ENCODE measurements around the gene TMEM238.
A peak's percentile ranks its signal among the peaks of the same experiment; 100 is the strongest.
"Not testable (repeated sequence)": the region's sequence is repeated elsewhere in the genome, so short reads cannot be mapped to it uniquely, and the experiment has no call there.

TMEM238 gene, protein sequence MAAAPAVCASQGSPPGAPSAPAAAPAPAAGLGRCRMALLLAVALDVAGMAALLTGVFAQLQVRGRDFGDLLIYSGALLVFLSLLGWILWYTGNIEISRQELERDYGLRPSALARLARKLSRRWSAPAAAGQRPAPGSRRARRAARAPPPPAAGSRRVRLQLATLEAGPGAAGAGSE

DNA sequence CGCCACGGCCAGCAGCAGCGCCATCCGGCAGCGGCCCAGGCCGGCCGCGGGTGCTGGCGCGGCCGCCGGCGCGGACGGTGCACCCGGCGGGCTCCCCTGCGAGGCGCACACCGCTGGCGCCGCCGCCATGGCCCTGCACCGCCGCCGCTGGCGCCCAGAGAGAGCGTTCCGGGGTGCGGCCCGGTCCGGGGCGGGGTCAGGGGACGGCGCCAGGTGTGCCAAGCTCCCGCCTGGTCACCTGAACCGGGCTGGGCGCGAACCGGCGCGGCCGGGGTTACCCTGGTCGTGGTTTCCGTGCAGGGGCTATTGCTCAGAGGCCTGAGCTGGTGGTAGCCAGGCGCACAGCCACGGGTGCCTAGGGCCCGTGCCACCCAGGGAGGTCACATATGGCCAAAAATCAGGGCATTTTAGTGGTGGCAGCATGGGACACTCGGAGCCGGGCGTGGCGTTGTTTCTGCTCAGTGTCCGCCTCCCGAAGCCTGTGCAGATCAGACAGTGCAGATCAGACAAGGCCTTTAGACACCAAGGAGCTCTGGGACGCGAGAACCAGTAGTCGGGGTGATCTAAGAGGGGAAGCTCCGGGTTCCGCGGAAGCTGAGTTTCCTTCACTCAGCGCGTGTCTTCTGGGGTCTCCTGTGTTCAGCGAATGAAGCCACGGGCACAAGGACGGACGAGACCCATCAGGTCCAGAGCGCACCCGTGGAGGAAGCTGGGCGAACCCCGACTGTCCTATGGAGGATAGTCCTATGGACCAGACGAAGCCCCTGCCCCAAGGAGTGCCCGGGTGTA, at the start of gene TMEM238:
TSS of gene TMEM238 (minus strand) at position 162 of the 789 bp plus-strand sequence. CDS start at position 129, 33 bp downstream.
- peak; percentile 23 for DNase-seq (ENCODE audit: low spot score)

DNA sequence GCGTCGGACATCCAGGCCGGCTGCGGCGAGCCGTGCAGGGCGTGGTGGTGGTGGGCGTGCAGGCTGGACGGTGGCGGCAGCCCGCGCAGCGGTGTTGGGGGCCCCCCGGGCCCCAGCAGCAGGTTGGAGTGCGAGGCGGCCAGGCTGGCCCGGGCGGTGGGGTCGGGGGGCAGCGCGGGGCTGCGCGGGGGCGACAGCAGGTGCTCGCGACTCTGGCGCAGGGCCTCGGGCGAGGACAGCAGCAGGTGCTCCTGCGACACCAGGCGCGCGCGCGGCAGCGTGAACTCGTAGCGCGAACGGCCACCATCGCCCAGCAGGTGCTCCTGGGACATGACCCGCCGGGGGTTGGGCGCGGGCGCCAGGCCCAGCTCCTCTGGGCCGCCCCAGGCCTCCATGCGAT, 49.2 kb upstream of the TMEM238 start:
- no peak for DNase-seq (ENCODE audit: low spot score)

DNA sequence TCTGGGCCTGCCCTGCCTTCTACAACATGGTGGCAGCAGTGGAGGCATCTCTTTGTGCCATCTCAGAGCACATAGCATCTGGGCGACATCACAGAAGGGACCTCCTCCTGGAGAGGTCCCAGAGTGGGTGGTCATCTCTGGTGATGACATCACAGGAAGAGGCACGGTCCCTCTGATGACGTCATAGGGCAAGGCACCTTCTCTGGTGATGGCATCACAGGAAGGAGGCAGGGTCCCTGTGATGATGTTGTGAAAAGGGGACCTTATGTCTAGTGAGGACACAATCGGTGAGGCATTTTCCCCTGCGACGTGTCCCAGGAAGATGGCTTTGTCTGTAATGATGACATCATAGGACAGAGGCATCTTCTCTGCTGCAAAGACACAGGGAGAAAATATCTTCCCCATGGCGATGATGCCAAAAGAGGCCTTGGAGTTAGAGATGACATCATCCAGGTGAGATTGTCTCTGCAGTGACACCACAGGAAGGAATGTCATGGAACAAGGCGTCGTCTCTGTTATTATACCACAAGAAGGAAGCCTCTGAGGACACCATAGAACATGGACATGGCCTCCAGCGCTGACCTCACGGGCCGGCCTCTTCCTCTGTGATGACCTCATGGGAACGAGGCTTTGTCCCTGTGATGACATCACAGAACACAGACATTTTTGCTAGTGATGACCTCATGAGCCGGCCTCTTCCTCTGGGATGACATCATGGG, 48.3 kb upstream of the TMEM238 start:
- DNase-seq (ENCODE audit: low spot score) = no peak

DNA sequence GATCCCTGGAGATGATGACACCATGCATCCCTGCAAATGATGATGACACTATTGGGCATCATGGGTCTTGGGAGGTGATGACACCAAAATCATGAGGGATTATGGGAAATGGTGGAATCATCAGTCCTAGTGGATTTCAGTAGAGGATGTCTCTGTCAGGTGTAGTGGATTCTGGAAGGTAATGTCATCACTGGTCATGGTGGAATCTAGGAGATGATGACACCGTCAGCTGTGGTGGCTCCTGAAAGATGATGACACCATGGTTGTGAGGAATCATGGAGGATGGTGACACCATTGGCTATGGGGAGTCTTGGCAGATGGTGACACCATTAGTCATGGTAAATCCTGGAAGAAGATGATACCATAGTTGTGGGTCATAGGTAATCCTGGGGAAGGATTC, 47.1 kb upstream of the TMEM238 start:
- no peak for DNase-seq (ENCODE audit: low spot score)

DNA sequence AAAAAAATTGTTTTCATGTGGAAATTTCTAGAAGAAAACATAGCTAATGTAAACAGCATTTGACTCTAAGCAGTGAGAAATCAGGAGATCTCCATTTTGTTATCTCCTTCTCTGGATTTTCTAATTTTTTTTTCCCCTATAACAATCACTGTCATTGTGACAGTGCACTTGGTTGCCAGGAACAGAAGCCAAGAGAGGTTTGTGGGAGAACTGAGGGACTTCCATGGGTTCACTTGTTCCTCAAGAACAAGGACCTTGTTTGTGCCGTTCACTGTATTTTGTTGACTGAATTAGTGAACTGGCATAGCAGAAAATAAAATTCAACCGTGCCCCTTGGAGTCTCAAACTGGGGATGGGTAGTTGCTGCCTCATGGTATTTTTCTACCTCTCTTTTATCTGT, 42.0 kb upstream of the TMEM238 start:
- DNase-seq (ENCODE audit: low spot score) = no peak

DNA sequence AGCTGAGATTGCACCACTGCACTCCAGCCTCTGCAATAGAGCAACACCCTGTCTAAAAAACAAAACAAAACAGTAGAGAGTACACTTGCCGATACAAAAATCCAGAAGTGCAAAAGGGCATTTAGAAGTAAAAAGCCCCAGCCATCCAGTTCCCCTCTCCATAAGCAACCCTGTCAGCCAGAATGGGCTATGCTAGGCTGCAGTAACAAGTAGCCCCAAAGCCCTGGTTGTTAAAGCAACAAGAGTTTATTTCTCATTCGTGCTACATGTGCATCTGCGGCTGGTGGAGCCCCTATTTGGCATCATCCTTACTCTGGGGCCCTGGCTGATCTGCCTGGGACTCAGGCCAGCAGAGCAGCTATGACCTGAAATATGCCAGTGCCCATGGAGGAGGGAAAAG, 40.4 kb upstream of the TMEM238 start:
- DNase-seq (ENCODE audit: low spot score) = no peak

DNA sequence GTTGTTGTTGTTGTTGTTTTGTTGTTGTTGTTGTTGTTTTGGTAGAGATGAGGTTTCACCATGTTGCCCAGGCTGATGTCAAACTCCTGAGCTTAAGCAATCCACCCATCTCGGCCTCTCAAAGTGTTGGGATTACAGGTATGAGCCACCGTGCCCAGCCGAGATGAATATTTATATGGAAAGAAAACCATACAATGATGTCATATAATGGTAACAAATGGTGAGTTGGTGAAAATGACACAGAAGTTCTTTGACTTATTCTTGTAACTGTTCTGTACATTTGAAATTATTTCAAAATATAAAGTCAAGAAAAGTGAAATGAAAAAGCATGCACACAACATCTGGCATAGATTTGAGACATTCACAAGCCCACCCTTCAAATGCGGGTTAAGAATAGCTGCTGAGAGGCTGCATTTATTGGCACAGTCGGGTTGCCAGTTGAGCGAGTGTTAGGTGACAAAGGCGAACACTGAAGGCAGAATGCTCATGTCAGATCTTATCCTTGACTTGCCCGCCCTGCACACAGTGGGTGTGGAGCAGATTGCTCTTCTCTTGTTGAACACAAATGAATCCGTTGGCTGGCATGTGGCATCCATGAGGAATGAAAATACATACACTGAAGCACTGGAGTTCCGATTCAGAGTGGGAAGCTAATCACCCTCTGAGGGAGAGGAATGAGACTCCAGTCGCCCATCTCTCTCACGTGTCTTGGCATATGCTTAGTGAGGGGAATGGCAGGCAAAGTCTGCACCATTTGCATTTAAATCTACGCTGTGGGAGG, 39.3 kb upstream of the TMEM238 start:
- DNase-seq (ENCODE audit: low spot score) = no peak

DNA sequence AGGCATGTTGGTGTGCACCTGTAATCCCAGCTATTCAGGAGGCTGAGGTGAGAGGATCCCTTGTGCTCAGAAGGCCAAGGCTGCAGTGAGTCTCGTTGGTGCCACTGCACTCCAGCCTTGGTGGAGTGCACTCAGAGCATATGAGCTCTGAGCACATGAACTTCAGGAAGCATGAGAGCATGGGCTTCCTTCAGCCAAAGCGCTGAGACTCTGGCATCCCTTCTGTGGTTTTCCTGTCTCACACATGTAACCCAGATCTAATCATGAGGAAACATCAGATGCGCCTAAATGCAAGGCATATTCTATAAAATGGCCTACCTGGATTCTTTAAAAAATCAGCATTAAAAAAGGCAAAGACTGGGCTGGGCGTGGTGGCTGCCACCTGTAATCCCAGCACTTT, 37.2 kb upstream of the TMEM238 start:
- DNase-seq (ENCODE audit: low spot score) = peak; percentile 60

DNA sequence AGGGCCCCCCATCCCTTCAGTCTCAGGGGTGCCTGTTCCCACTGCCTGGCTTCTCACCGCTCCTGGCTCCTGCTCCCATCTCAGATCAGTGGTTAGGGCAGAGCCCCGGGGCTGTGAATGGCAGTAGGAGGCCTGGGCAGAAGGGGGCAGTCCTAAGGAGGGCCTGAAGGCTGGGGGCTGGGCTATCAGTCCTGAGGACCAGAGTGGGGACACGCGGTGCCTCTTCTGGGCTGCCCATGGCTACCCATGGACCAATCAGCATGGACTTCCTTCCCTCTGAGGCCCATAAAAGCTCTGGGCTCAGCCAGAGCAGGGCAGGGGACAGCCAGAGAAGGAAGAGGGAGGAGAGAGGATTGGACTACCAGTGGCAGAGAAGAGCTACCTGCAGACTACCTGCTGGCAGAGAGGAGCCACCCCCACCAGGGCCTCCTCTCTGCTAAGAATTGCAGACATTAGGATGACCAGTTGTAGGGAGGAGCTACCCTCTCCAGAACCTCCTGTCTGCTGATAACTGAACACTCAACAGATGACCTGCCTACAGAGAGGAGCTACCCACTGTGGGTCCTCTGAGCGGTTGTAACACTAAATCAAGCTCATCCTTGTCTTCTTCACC, 35.6 kb upstream of the TMEM238 start:
- DNase-seq (ENCODE audit: low spot score) = no peak

DNA sequence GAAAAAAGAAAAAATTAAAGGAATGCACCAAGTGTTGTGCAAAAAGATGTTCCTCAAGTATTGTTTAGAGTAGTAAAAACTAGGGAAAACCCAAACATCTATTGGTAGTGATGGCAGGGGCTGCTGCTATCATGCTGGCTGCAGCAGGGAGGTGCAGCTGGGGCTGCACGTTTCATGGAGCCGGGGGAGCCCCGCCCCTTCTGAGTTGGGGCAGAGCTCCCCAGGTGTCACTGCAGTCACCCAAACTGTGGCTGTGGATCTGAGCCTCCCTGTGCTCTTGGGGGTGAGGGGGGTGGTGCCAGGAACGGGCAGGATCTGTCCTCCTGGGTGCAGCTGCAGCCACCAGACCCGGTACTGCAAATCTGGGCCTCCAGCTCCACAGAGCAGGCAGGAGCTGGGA, 35.0 kb upstream of the TMEM238 start:
- no peak for DNase-seq (ENCODE audit: low spot score)

DNA sequence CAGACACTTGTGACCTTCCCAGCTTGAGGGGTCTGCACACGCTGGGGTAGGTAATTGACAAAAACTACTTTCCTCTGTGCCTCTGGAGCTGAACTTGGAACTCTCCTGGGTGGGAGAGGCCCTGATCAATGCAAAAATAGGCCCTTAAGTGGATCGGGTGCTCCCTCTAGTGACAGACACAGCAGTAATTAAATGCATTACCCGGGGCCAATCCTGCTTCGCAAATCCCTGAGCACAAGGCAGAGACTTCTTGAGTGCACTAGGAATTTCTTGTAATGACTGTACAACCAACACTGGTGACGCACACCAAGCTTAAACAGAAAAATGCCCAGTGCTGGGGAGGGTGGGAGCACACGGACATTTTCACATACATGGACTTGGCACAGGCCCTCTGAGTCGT, 34.1 kb upstream of the TMEM238 start:
- peak; percentile 60 for DNase-seq (ENCODE audit: low spot score)

DNA sequence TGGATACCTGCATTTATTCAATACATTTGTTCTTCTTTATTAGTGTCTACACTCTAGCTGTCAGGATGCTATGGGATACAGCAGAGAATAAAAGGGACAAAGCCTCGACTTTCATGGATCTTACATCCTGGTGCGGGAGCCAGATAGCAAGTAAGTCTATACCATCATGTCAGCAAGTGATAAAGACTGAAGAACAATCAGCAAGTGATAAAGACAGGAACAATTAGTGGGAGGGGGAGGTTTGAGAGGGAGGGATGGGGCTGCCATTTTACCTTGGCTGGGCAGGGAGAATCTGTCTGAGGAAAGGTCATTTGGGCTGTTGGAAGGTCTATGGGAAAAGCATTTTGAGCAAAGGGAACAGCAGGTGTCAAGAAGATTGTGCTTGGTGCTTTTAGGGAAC, 26.1 kb upstream of the TMEM238 start:
- no peak for DNase-seq (ENCODE audit: low spot score)

DNA sequence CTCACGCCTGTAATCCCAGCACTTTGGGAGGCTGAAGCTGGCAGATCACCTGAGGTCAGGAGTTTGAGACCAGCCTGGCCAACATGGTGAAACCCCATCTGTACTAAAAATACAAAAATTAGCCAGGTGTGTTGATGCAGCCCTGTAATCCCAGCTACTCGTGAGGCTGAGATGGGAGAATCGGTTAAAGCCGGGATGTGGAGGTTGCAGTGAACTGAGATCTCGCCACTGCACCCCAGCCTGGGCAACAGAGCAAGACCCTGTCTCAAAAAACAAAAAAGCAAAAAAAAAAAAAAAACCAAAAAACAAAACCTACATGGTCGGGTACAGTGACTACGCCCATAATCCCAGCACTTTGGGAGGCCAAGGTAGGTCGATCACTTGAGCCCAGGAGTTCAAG, 25.1 kb upstream of the TMEM238 start:
- not testable (repeated sequence) for DNase-seq (ENCODE audit: low spot score)

DNA sequence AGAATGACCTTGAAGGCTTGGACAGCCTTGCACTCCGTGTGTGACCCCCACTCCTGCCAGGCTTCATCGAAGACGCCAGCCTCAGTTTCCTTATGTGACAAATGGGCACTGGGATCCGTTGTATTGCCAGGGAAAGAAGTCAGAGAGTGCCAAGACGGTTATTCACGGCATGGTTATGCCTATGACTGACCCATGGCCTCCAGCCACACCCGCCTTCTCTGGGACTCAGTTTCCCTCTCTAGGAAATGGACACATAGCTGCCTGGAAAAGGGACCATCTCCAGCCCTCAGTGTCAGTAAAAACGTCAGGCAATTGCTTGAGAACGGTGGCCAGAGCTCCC, 24.4 kb upstream of the TMEM238 start:
- DNase-seq (ENCODE audit: low spot score) = no peak

DNA sequence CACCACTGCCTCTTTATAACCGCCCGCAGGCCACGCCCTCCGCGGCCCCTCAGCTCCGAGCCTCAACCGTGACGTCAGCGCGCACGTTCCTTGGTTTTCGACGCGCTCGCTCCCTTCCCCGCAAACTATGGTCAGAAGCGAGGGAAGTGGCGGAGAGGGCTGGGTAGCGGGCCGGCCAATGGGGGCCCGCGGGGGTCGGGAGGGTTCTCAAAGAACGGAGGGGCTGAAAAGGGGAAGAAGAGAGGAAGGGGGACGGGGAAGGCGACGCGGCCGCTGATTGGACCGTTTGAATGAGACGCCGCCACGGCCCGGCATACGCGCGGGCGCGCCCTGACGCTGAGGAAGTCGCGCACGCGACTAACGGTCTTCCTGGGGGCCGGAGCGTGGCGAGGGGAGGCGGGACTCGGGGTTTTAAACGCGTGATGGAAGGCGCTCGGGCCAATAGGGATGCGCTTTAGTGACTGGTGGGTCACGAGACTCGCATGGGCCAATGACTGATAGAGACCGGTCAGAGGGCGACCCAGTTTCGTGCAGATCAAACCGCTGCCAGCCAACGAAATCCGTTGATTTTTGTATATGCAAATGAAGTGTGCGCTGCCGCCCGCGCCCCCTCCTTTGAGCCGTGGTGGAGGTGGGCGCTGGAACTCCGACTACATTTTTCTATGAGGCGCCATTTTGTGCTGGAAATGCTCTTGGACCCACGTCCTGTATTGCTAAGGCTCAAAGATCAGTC, 23.9 kb upstream of the TMEM238 start:
- peak; percentile 98 for DNase-seq (ENCODE audit: low spot score)

DNA sequence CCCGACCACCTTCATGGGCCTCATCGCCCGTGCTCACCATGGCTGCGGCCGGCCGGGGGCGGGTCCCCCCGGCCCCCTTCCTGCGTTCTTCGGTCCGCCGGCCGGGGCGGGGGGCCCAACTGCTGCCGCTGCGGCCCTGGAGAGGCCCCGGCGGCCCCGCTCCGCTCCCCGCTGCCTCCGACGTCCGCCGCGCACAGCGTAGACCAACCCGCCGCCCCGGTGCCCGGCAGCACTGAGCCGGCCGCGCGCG, 23.4 kb upstream of the TMEM238 start, which contains the start of gene UBE2S:
TSS of gene UBE2S (minus strand) at position 239 of the 250 bp plus-strand sequence. CDS start at position 40, 199 bp downstream.
- DNase-seq (ENCODE audit: low spot score) = not testable (repeated sequence)

DNA sequence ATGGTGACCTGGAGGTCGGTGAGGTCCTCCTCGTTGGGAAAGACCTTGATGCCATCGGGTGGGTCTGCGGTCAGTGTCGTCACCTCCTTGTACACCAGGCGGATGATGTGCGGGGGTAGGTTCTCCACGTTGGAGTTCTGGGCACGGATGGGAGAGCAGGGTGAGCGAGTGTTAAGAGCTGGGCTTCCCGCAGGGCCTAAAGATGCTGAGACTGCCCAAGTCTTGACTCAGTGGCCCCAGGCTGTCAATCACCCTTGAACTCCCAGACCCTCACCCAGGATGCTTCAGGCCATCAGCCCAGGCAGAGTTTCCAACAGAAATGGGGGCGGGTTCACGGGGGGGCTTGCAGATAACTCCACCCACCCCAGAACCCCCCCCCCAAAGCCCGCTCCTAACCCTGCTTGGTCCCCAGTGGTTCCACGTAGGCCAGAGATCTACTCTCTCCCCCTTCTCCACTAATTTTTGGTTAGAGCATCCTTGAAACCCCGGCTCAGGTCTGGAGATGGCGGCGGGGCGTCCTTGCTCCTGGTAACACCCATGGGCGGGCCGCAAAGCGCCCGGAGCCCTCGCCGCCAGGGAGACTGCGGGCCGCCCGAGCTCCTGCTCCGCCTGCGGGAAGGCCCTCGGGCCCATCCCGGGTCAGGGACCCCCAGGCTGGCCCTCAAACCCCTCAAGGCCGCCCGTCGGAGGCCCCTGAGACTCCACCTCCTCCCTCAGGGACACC, 22.9 kb upstream of the TMEM238 start:
- DNase-seq (ENCODE audit: low spot score) = peak; percentile 12

DNA sequence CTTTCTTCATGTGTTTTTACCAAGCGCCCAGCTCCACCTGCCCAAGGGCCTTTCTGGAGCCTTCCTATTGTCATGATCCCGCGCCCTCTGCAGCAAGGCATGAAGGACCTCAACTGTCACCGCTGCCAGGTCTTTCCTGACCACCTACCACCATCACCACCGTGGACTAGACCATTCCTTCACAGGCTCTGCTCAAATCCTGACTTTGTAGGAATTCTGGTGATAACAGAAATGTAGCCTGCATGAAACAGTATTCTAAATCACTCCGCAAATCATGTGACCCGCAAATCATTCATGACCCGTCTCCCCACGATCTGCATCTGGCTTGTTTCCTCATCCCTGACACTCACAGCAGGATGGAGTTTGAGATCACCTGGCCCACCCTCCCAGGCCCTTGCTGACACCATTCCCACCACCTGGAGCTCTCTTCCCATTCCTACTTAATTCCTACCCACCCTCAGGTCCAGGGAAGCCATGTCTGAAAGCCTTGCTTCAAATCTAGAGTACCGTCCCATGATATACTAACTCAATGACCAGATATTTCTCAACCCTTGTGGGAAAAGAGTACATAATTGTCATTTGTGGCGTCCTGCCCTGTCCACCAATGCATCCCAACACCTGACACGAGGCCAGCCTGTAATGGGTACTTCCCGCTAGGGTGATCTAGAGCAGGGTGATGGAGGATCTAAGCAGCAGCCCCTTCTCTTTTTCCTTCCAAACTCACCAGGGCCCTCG, 22.2 kb upstream of the TMEM238 start:
- DNase-seq (ENCODE audit: low spot score) = no peak

DNA sequence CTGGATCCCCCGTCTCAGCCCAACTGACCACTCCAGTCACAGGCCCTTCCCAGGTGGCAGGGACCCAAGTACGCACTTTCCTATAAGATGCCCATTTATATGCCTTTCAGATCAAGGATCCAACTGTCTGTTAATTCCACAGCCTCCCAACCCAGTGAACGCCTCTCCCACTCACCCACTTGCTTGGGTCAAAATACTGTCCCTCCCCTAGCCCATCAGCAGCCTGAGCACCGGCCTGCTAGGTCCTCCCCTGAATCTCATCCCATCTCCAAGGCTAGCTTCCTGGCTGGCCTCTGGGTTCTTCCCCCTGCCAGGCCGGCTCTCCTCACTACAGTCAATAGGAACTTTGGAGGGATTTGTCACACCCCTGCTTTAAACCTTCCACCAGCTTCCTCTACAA, 21.5 kb upstream of the TMEM238 start:
- DNase-seq (ENCODE audit: low spot score) = no peak

DNA sequence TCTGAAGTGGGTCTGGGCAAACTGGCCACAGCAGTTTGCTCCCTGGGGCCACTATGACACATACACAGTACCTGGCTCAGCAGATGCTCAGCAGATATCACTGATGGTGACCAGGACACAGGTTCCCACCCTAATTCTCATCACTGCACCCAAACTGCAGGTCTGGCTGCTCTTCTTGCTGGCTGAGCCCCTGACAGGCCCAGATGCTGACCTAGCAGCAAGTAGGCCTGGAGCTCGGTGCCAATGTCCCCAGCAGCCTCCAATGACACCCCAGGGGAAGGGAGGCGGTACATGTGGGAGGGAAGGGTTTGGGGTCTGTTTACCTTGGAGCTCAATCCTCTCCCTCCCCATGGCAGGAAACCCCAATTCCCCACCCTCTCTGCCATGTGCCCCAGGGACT, 18.4 kb upstream of the TMEM238 start:
- no peak for DNase-seq (ENCODE audit: low spot score)
